SHP77 (cell line): ENCODE results near the gene ADPRM.
"Not testable (repeated sequence)": the region's sequence is repeated elsewhere in the genome, so short reads cannot be mapped to it uniquely, and the experiment has no call there.

Experiments
- DNase-seq, 2 experiments: peaks; one replicate each; lab custom pipeline; 2025; lab: John Stamatoyannopoulos, UW

The ADPRM gene

GRCh38 chr17:10697092-10698081, at the start of gene ADPRM, which contains the start of gene SCO1:
TSS of gene ADPRM (plus strand) at chr17:10697594. CDS start at chr17:10704927, 7,333 bp downstream.
TSS of gene SCO1 (minus strand) at chr17:10697533. CDS start at chr17:10697507, 26 bp downstream.
- DNase-seq: peak; percentile 97 to 99

GRCh38 chr17:10648381-10648780, 49.0 kb upstream of the ADPRM start:
- no peak for DNase-seq

- DNase-seq: no peak
These were observed 48.4 kb upstream of the ADPRM start for GRCh38 chr17:10648956-10649355.

GRCh38 chr17:10649602-10650001, 47.8 kb upstream of the ADPRM start:
- no peak for DNase-seq

GRCh38 chr17:10651927-10652326, 45.5 kb upstream of the ADPRM start:
- no peak for DNase-seq

- DNase-seq: no peak
These were observed 44.3 kb upstream of the ADPRM start for GRCh38 chr17:10652984-10653659.

GRCh38 chr17:10653987-10654386, 43.4 kb upstream of the ADPRM start:
- DNase-seq: no peak

GRCh38 chr17:10657148-10657547, 40.2 kb upstream of the ADPRM start, which contains the start of gene MYH3:
TSS of gene MYH3 (minus strand) at chr17:10657309. CDS start at chr17:10655064, 2,245 bp downstream.
- no peak for DNase-seq

- no peak for DNase-seq
These were observed 39.5 kb upstream of the ADPRM start for GRCh38 chr17:10657879-10658278.

- no peak for DNase-seq
These were observed 36.0 kb upstream of the ADPRM start for GRCh38 chr17:10661437-10661836.

GRCh38 chr17:10663231-10663630, 34.2 kb upstream of the ADPRM start:
- DNase-seq: no peak

- DNase-seq: no peak
These were observed 32.8 kb upstream of the ADPRM start for GRCh38 chr17:10664571-10664970.

GRCh38 chr17:10666906-10667305, 30.5 kb upstream of the ADPRM start:
- no peak for DNase-seq

GRCh38 chr17:10668775-10669174, 28.6 kb upstream of the ADPRM start:
- DNase-seq: no peak

GRCh38 chr17:10673312-10673711, 24.1 kb upstream of the ADPRM start:
- DNase-seq: no peak

- no peak for DNase-seq
These were observed 22.7 kb upstream of the ADPRM start for GRCh38 chr17:10674704-10675103.

GRCh38 chr17:10681866-10682446, 15.4 kb upstream of the ADPRM start:
- DNase-seq: no peak

- peak in 1 of 2 experiments; percentile 13 for DNase-seq
These were observed 13.5 kb upstream of the ADPRM start for GRCh38 chr17:10683853-10684252.

GRCh38 chr17:10687499-10687898, 9.9 kb upstream of the ADPRM start:
- no peak for DNase-seq

GRCh38 chr17:10695875-10696407, 1.5 kb upstream of the ADPRM start:
- not testable (repeated sequence) for DNase-seq

- DNase-seq: peak in 1 of 2 experiments; percentile 8
These were observed 863 bp downstream of the ADPRM start for GRCh38 chr17:10698096-10698818.
